GM10266 (cell line): ENCODE results near the gene MFNG.

Source experiments
- DNase-seq: peaks from one replicate; pipeline ENCODE4 v3.0.0; 2012; ENCODE audit errors: extremely low spot score
- TF ChIP-seq, protein P1 (sequence below): IDR thresholded peaks from 2 replicates; pipeline ENCODE4 v1.5.1; 2012; ENCODE audit warnings: mild to moderate bottlenecking, low read depth; ENCODE audit not compliant: control insufficient read depth, insufficient read depth; ENCODE audit errors: missing control alignments

Gene MFNG

GRCh38 chr22:37525746-37526350, 39.7 kb upstream of the MFNG start:
- no peak for DNase-seq

DNA sequence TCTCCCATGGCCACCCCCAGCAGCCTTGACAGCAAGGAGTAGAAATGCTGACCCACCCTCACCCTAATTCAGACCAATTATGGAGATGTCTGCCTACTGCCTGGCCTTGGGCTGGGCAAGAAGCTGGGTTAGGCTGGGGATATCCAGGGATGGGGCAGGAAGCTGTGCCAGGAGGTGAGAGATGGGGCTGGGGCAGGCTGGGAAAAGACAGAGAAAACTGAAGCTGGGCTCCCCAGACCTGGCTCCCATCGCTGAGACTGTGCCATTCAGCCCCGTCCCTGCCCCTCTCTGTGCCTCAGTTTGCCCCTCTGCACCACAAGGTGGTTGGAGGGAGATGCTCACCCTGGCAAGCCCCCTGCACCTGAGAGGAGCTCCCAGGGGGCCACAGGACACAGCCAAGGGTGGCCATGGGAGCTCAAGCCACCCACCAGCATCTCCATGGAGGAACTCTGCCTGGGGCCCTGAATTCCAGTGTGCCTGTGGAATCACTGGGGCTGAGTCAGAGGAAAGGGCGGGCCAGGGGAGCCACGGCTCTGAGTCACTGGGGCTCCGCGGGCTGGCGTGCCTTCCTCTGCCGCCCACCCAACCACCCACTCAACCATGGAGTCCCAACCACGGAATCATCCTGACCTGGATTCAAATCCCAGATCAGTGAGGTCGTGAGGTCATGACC, 39.0 kb upstream of the MFNG start:
- TF ChIP-seq, protein P1, sequence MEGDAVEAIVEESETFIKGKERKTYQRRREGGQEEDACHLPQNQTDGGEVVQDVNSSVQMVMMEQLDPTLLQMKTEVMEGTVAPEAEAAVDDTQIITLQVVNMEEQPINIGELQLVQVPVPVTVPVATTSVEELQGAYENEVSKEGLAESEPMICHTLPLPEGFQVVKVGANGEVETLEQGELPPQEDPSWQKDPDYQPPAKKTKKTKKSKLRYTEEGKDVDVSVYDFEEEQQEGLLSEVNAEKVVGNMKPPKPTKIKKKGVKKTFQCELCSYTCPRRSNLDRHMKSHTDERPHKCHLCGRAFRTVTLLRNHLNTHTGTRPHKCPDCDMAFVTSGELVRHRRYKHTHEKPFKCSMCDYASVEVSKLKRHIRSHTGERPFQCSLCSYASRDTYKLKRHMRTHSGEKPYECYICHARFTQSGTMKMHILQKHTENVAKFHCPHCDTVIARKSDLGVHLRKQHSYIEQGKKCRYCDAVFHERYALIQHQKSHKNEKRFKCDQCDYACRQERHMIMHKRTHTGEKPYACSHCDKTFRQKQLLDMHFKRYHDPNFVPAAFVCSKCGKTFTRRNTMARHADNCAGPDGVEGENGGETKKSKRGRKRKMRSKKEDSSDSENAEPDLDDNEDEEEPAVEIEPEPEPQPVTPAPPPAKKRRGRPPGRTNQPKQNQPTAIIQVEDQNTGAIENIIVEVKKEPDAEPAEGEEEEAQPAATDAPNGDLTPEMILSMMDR: no peak
- no peak for DNase-seq

More at GRCh38 chr22:37525746-37526350, 39.7 kb upstream of the MFNG start:
- TF ChIP-seq, protein P1: no peak

- TF ChIP-seq, protein P1: no peak
- no peak for DNase-seq
These were observed 36.3 kb upstream of the MFNG start for GRCh38 chr22:37522482-37522881.

DNA sequence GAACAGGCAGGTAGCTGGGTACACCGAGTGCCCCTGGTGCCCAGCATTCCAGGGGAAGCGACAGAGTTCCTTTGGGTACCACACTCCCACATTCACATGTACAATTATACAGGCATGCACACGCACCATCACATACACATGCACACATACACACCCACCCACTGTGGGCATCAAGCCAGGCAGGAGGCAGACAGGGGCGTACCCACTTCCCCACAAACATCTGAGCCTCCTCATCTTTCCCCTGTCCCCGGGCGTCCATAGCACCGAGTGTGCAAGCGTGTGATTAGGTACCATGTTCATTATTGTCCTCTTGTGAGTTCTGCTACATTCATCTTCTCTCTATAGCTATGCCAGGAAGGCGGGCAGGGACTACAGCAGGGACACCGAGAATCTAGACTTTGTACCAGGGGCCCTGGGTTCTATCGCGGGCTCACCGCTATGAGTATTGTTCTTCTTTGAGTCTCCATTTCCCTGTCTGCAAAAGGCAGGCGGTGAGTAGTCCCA, 35.1 kb upstream of the MFNG start:
- TF ChIP-seq, protein P1: no peak
- no peak for DNase-seq

DNA sequence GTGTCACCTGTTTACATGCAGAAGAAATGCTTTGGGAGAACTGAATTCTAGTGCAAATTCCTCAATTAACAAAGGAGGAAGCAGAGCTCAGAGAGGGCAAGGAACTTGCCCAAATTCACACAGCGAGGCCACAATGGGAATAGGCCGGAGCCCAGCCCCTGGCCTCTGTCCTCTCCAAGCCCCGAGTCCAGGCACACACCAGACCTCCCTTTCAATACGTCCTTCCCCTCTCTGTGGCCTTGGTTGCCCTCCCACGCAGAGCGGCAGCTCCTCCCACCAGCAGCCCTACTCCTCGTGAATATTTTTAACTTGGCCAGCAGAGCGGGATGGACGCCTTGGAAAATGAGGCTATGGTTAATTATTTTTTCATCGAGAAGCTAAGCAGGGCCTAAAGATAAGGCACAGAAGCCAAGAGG, 34.6 kb upstream of the MFNG start:
- TF ChIP-seq, protein P1: no peak
- DNase-seq: no peak

GRCh38 chr22:37519268-37520195, 33.3 kb upstream of the MFNG start, which contains the start of gene CARD10:
CARD10 (minus strand) TSS chr22:37519415; CDS start chr22:37519200, 215 bp downstream.
- TF ChIP-seq, protein P1: no peak
- DNase-seq: peak; percentile 62
